Activated naive CD8-positive, alpha-beta T cell treated with anti-CD3 and anti-CD28 coated beads for 36 hours (primary cell): ENCODE results near the gene HNRNPK. TPM values are rescaled to one million over a fixed set of nuclear protein-coding genes. Genes with fewer than 3 reads are reported as not detected.

Source experiments
- DNase-seq: peaks from one replicate; pipeline ENCODE4 v3.0.0; 2021
- H3K27ac Mint-ChIP-seq: one replicate; pipeline ENCODE4 v1.8.0; 2022; ENCODE audit warnings: mild to moderate bottlenecking, moderate library complexity, mixed read lengths
- H3K27me3 Mint-ChIP-seq: one replicate; pipeline ENCODE4 v1.8.0; 2022; ENCODE audit warnings: mild to moderate bottlenecking, mixed read lengths
- H3K36me3 Mint-ChIP-seq: one replicate; pipeline ENCODE4 v1.8.0; 2021; ENCODE audit warnings: mild to moderate bottlenecking, mixed read lengths
- H3K4me1 Mint-ChIP-seq: one replicate; pipeline ENCODE4 v1.8.0; 2021; ENCODE audit warnings: mixed read lengths
- H3K4me3 Mint-ChIP-seq: one replicate; pipeline ENCODE4 v1.8.0; 2022; ENCODE audit warnings: mild to moderate bottlenecking, moderate library complexity, mixed read lengths
- H3K9me3 Mint-ChIP-seq: one replicate; pipeline ENCODE4 v1.8.0; 2022; ENCODE audit warnings: mixed read lengths
- total RNA-seq, 2 experiments: library from RNA; stranded (reverse); gene quantifications; one replicate each; pipeline ENCODE4 v1.2.3, GENCODE V29; 2021

The HNRNPK gene
- total RNA-seq, 2 experiments from 2014 or later, result 874 to 924 TPM

GRCh38 chr9:83932011-83932410, 48.0 kb downstream of the HNRNPK start:
- DNase-seq, result no peak
- H3K4me3 Mint-ChIP-seq, result no peak overlapping the region
- no peaks in the 10 kb centered on the region for H3K4me1 Mint-ChIP-seq
- no peaks in the 10 kb centered on the region for H3K27me3 Mint-ChIP-seq
- no peak overlapping the region for H3K27ac Mint-ChIP-seq
- no peaks in the 10 kb centered on the region for H3K9me3 Mint-ChIP-seq
- no peaks in the 10 kb centered on the region for H3K36me3 Mint-ChIP-seq

GRCh38 chr9:83930881-83931280, 49.1 kb downstream of the HNRNPK start:
- DNase-seq, result no peak
- H3K4me1 Mint-ChIP-seq, result no peaks in the 10 kb centered on the region
- no peak overlapping the region for H3K4me3 Mint-ChIP-seq
- no peaks in the 10 kb centered on the region for H3K27me3 Mint-ChIP-seq
- H3K36me3 Mint-ChIP-seq, result no peaks in the 10 kb centered on the region
- no peak overlapping the region for H3K27ac Mint-ChIP-seq
- no peaks in the 10 kb centered on the region for H3K9me3 Mint-ChIP-seq

GRCh38 chr9:83927591-83927990, 52.4 kb downstream of the HNRNPK start:
- no peaks in the 10 kb centered on the region for H3K36me3 Mint-ChIP-seq
- no peak for DNase-seq
- no peak overlapping the region for H3K4me3 Mint-ChIP-seq
- H3K27me3 Mint-ChIP-seq, result no peaks in the 10 kb centered on the region
- H3K27ac Mint-ChIP-seq, result no peak overlapping the region
- H3K4me1 Mint-ChIP-seq, result no peaks in the 10 kb centered on the region
- H3K9me3 Mint-ChIP-seq, result no peaks in the 10 kb centered on the region

GRCh38 chr9:83920927-83921707, 58.9 kb downstream of the HNRNPK start, which contains the start of gene KIF27:
Gene KIF27, minus strand, starts transcription at chr9:83921432. Its CDS starts 5,841 bp downstream, at chr9:83915591.
- H3K36me3 Mint-ChIP-seq, result no peaks in the 10 kb centered on the region
- peak within 1 kb of the TSS; percentile 89 for H3K27ac Mint-ChIP-seq
- peak; percentile 99 for DNase-seq
- no peaks in the 10 kb centered on the region for H3K9me3 Mint-ChIP-seq
- peaks cover 15% of the 10 kb centered on the region for H3K4me1 Mint-ChIP-seq
- no peaks in the 10 kb centered on the region for H3K27me3 Mint-ChIP-seq
- H3K4me3 Mint-ChIP-seq, result peak within 1 kb of the TSS; percentile 83

GRCh38 chr9:83920469-83920926, 59.5 kb downstream of the HNRNPK start:
- no peaks in the 10 kb centered on the region for H3K27me3 Mint-ChIP-seq
- no peak for DNase-seq
- H3K27ac Mint-ChIP-seq, result peak overlapping the region; percentile 89

GRCh38 chr9:83919111-83919510, 60.9 kb downstream of the HNRNPK start:
- Mint-ChIP-seq H3K9me3 (no peaks in the 10 kb centered on the region), H3K27ac (no peak overlapping the region), H3K4me1 (peaks cover 15% of the 10 kb centered on the region), H3K27me3 (no peaks in the 10 kb centered on the region), H3K36me3 (no peaks in the 10 kb centered on the region), H3K4me3 (no peak overlapping the region)
- DNase-seq, result no peak

More at GRCh38 chr9:83920469-83920926, 59.5 kb downstream of the HNRNPK start:
- Mint-ChIP-seq H3K4me3 (peak overlapping the region; percentile 80), H3K36me3 (no peaks in the 10 kb centered on the region), H3K9me3 (no peaks in the 10 kb centered on the region), H3K4me1 (peaks cover 15% of the 10 kb centered on the region)

Other genes starting within 250 kb of the HNRNPK start
- gene GKAP1, start 162.4 kb downstream of the HNRNPK start, total RNA-seq, result 1 to 10 TPM; 3.1 to 3.9 TPM
- gene KIF27, start 58.8 kb downstream of the HNRNPK start, total RNA-seq, result 1 to 10 TPM; 1.9 to 2.0 TPM
- 10 to 100 TPM; 33.4 to 34.4 TPM for gene RMI1, start 590 bp upstream of the HNRNPK start, total RNA-seq